GM19025 (cell line): ENCODE data around the gene ARAP1.
A peak's percentile ranks its signal among the peaks of the same experiment; 100 is the strongest.

Source experiments
- ATAC-seq: cut with Tn5 transposase; IDR thresholded peaks from one replicate; pipeline ENCODE4 v1.9.1; 2021; ENCODE audit warnings: mild to moderate bottlenecking, low read depth, moderate library complexity; ENCODE audit not compliant: unreplicated experiment

The ARAP1 gene

GRCh38 chr11:72726266-72727220 is 25.7 kb downstream of the ARAP1 start:
- ATAC-seq = no peak

- no peak for ATAC-seq
Observed at GRCh38 chr11:72725724-72726028, 26.5 kb downstream of the ARAP1 start.

- ATAC-seq = no peak
Observed at GRCh38 chr11:72724851-72725723, 27.1 kb downstream of the ARAP1 start.

- no peak for ATAC-seq
Observed at GRCh38 chr11:72724021-72724551, 28.1 kb downstream of the ARAP1 start.

- no peak for ATAC-seq
Observed at GRCh38 chr11:72723508-72723907, 28.7 kb downstream of the ARAP1 start.

- peak; percentile 79 for ATAC-seq
Observed at GRCh38 chr11:72722050-72722748, 30.0 kb downstream of the ARAP1 start.

- no peak for ATAC-seq
Observed at GRCh38 chr11:72721689-72722049, 30.5 kb downstream of the ARAP1 start.

- ATAC-seq = no peak
Observed at GRCh38 chr11:72721276-72721675, 30.9 kb downstream of the ARAP1 start.

GRCh38 chr11:72720784-72721183 is 31.4 kb downstream of the ARAP1 start:
- no peak for ATAC-seq

- ATAC-seq = no peak
Observed at GRCh38 chr11:72720047-72720446, 32.2 kb downstream of the ARAP1 start.

GRCh38 chr11:72719551-72719950 is 32.7 kb downstream of the ARAP1 start:
- no peak for ATAC-seq

GRCh38 chr11:72719144-72719543 is 33.1 kb downstream of the ARAP1 start:
- no peak for ATAC-seq

- ATAC-seq = no peak
Observed at GRCh38 chr11:72718101-72718501, 34.1 kb downstream of the ARAP1 start.

GRCh38 chr11:72716788-72717435 is 35.3 kb downstream of the ARAP1 start:
- no peak for ATAC-seq

- no peak for ATAC-seq
Observed at GRCh38 chr11:72716290-72716689, 35.9 kb downstream of the ARAP1 start.

GRCh38 chr11:72712841-72713240 is 39.4 kb downstream of the ARAP1 start:
- ATAC-seq = no peak

- ATAC-seq = no peak
Observed at GRCh38 chr11:72712168-72712751, 39.9 kb downstream of the ARAP1 start.

GRCh38 chr11:72711141-72711540 is 41.1 kb downstream of the ARAP1 start:
- no peak for ATAC-seq

- ATAC-seq = no peak
Observed at GRCh38 chr11:72710278-72710677, 41.9 kb downstream of the ARAP1 start.
